Peyer's patch (tissue), 4 donors: Measurements from ENCODE around the gene ZNF429. TPM values are rescaled to one million over a fixed set of nuclear protein-coding genes. Genes with fewer than 3 reads are reported as not detected.

Experiments
- DNase-seq, 3 donors: peaks; one replicate each; pipeline ENCODE4 v3.0.0-alpha.2; 2017 to 2019
- H3K27ac ChIP-seq, 4 donors: fragments of 200-600 bp; sonication (generic); one replicate each; pipeline ENCODE4 v1.5.1; 2016 to 2019
- H3K27me3 ChIP-seq, 2 donors: fragments of 200-600 bp; sonication (generic); one replicate each; pipeline ENCODE4 v1.5.1; 2019
- H3K36me3 ChIP-seq, 3 donors: fragments of 200-600 bp; sonication (generic); one replicate each; pipeline ENCODE4 v1.5.1; 2016 to 2019
- H3K4me1 ChIP-seq, 4 donors: fragments of 200-600 bp; sonication (generic); one replicate each; pipeline ENCODE4 v1.5.1; 2016 to 2019
- H3K4me3 ChIP-seq, 4 donors: fragments of 200-600 bp; sonication (generic); 1 replicate in 3 of 4; 2 replicates in 1 of 4; pipeline ENCODE4 v1.5.1; 2016 to 2019; ENCODE audit warnings: mild to moderate bottlenecking in 1 of 4
- H3K9me3 ChIP-seq, 4 donors: fragments of 200-600 bp; sonication (generic); one replicate each; pipeline ENCODE4 v1.5.1; 2016 to 2019; ENCODE audit warnings: mild to moderate bottlenecking in 1 of 4
- CTCF ChIP-seq, 6 experiments: fragments of 450-650 bp in 4 of 6; fragments of 200-600 bp in 2 of 6; sonication (generic) in 1 of 6; IDR thresholded peaks; one replicate each; pipeline ENCODE4 v1.5.1; 2017 to 2019; ENCODE audit warnings: antibody characterized with exemption in 6 of 6, mild to moderate bottlenecking in 3 of 6, moderate library complexity in 1 of 6
- POLR2A ChIP-seq, 2 donors: fragments of 450-650 bp; IDR thresholded peaks; one replicate each; pipeline ENCODE4 v1.5.1; 2017; ENCODE audit warnings: antibody characterized with exemption in 2 of 2, mild to moderate bottlenecking in 2 of 2, moderate library complexity in 2 of 2
- total RNA-seq, 4 donors: library from RNA; depleted of rRNA; stranded (reverse); fragments of >200 nt; gene quantifications; one replicate each; pipeline ENCODE4 v1.1.0, GENCODE V29; 2016

The ZNF429 gene
- total RNA-seq, 4 donors from 2014 or later = 8.4 to 28.2 (median 20.0) TPM

GRCh38 chr19:21587549-21587948, 82.1 kb downstream of the ZNF429 start:
- peak overlapping the region in 1 of 4 donors; percentile 70 for H3K4me3 ChIP-seq

GRCh38 chr19:21588065-21588601, 82.7 kb downstream of the ZNF429 start:
- Histone ChIP-seq H3K4me3 (no peak overlapping the region), H3K36me3 (no peaks in the 10 kb centered on the region), H3K9me3 (peaks cover 0 to 5% (median 0%) of the 10 kb centered on the region in 4 donors), H3K4me1 (peaks cover 0 to 7% (median 0%) of the 10 kb centered on the region in 4 donors), H3K27me3 (no peaks in the 10 kb centered on the region), H3K27ac (no peak overlapping the region)
- DNase-seq = no peak
- TF ChIP-seq CTCF (IDR thresholded peaks at IDR 0.05) (no peak), POLR2A (IDR thresholded peaks at IDR 0.05) (no peak)

More at GRCh38 chr19:21587549-21587948, 82.1 kb downstream of the ZNF429 start:
- Histone ChIP-seq H3K36me3 (no peaks in the 10 kb centered on the region), H3K27me3 (no peaks in the 10 kb centered on the region), H3K4me1 (peaks cover 0 to 7% (median 0%) of the 10 kb centered on the region in 4 donors), H3K27ac (no peak overlapping the region), H3K9me3 (peaks cover 0 to 5% (median 0%) of the 10 kb centered on the region in 4 donors)
- TF ChIP-seq CTCF (IDR thresholded peaks at IDR 0.05) = no peak
- TF ChIP-seq POLR2A (IDR thresholded peaks at IDR 0.05) = no peak
- DNase-seq = no peak

- no peak for DNase-seq
- Histone ChIP-seq H3K9me3 (no peaks in the 10 kb centered on the region), H3K4me1 (peaks cover 0 to 7% (median 0%) of the 10 kb centered on the region in 4 donors), H3K4me3 (no peak overlapping the region), H3K27ac (no peak overlapping the region), H3K27me3 (no peaks in the 10 kb centered on the region), H3K36me3 (no peaks in the 10 kb centered on the region)
- TF ChIP-seq POLR2A (IDR thresholded peaks at IDR 0.05) = no peak
- no peak for TF ChIP-seq CTCF (IDR thresholded peaks at IDR 0.05)
These were observed 85.5 kb downstream of the ZNF429 start for GRCh38 chr19:21590867-21591266.

- no peak for TF ChIP-seq POLR2A (IDR thresholded peaks at IDR 0.05)
- no peak overlapping the region for H3K27ac ChIP-seq
- no peaks in the 10 kb centered on the region for H3K4me1 ChIP-seq
These were observed 87.6 kb downstream of the ZNF429 start for GRCh38 chr19:21593008-21593481.

GRCh38 chr19:21593502-21593901, 88.1 kb downstream of the ZNF429 start:
- TF ChIP-seq CTCF (IDR thresholded peaks at IDR 0.05) = no peak
- no peak for TF ChIP-seq POLR2A (IDR thresholded peaks at IDR 0.05)
- no peaks in the 10 kb centered on the region for H3K36me3 ChIP-seq
- no peak for DNase-seq
- no peaks in the 10 kb centered on the region for H3K27me3 ChIP-seq
- H3K4me3 ChIP-seq = no peak overlapping the region
- no peaks in the 10 kb centered on the region for H3K9me3 ChIP-seq
- H3K27ac ChIP-seq = no peak overlapping the region
- no peaks in the 10 kb centered on the region for H3K4me1 ChIP-seq

More at GRCh38 chr19:21593008-21593481, 87.6 kb downstream of the ZNF429 start:
- Histone ChIP-seq H3K4me3 (no peak overlapping the region), H3K9me3 (no peaks in the 10 kb centered on the region), H3K27me3 (no peaks in the 10 kb centered on the region), H3K36me3 (no peaks in the 10 kb centered on the region)
- no peak for DNase-seq

GRCh38 chr19:21593934-21594820, 88.8 kb downstream of the ZNF429 start:
- Histone ChIP-seq H3K27ac (no peak overlapping the region), H3K4me3 (no peak overlapping the region), H3K9me3 (no peaks in the 10 kb centered on the region), H3K4me1 (no peaks in the 10 kb centered on the region), H3K27me3 (no peaks in the 10 kb centered on the region), H3K36me3 (no peaks in the 10 kb centered on the region)
- no peak for DNase-seq
- TF ChIP-seq CTCF (IDR thresholded peaks at IDR 0.05) (no peak), POLR2A (IDR thresholded peaks at IDR 0.05) (no peak)
